K562 (cell line): Measurements from ENCODE around the gene FBXW11. TPM values are rescaled to one million over a fixed set of nuclear protein-coding genes. Genes with fewer than 3 reads are reported as not detected.

Source experiments
- ARNT ChIP-seq, 2 experiments: fragments of 450-650 bp; IDR thresholded peaks; 2 replicates each; pipeline ENCODE4 v1.6.1; 2016; ENCODE audit warnings: mild to moderate bottlenecking in 1 of 2
- C11orf30 ChIP-seq: fragments of 450-650 bp; IDR thresholded peaks from 2 replicates; pipeline ENCODE4 v1.6.1; 2016; ENCODE audit warnings: low read depth, mild to moderate bottlenecking
- CBFA2T2 ChIP-seq: fragments of 450-650 bp; conservative IDR thresholded peaks from 2 replicates; pipeline ENCODE4 v1.6.1; 2017; ENCODE audit warnings: mild to moderate bottlenecking
- DMBX1 ChIP-seq: fragments of 250-450 bp; sonication (Bioruptor Pico); IDR thresholded peaks from 2 replicates; pipeline ENCODE4 v1.8.0; 2022; ENCODE audit warnings: inconsistent platforms, mild to moderate bottlenecking, moderate library complexity, borderline replicate concordance
- FOXJ3 ChIP-seq: sonication (generic); formaldehyde crosslinking; IDR thresholded peaks from 2 replicates; pipeline ENCODE4 v1.4.0; 2020; ENCODE audit warnings: mild to moderate bottlenecking, missing genetic modification reagents
- GTF2E2 ChIP-seq: fragments of 200-800 bp; sonication (Bioruptor generic); IDR thresholded peaks from 2 replicates; pipeline ENCODE4 v1.6.1; 2016; ENCODE audit warnings: missing genetic modification characterization, missing compliant biosample characterization
- NCOA1 ChIP-seq: fragments of 450-650 bp; IDR thresholded peaks from 2 replicates; pipeline ENCODE4 v1.6.1; 2016; ENCODE audit warnings: low read depth
- POU5F1 ChIP-seq: fragments of 150-350 bp; IDR thresholded peaks from 2 replicates; pipeline ENCODE4 v1.6.1; 2014; ENCODE audit warnings: borderline replicate concordance, low read length, low read depth, mild to moderate bottlenecking; ENCODE audit not compliant: partially characterized antibody
- PTTG1 ChIP-seq: fragments of 450-650 bp; IDR thresholded peaks from 2 replicates; pipeline ENCODE4 v1.6.1; 2016; ENCODE audit warnings: low read depth, mild to moderate bottlenecking, missing genetic modification characterization, missing compliant biosample characterization
- RUNX1 ChIP-seq: sonication (generic); IDR thresholded peaks from 2 replicates; pipeline ENCODE4 v1.6.1; 2016; ENCODE audit warnings: antibody characterized with exemption, low read depth
- SUPT5H ChIP-seq: fragments of 450-650 bp; IDR thresholded peaks from 2 replicates; pipeline ENCODE4 v1.6.1; 2016
- TGIF2 ChIP-seq: sonication (generic); formaldehyde crosslinking; IDR thresholded peaks from 2 replicates; pipeline ENCODE4 v1.8.1; 2022; ENCODE audit warnings: mild to moderate bottlenecking, missing genetic modification reagents, moderate library complexity
- YY1 ChIP-seq, 3 experiments: IDR thresholded peaks; 2 replicates each; pipeline ENCODE4 v1.6.1; 2011; ENCODE audit warnings: low read length in 2 of 3, mild to moderate bottlenecking in 2 of 3, moderate library complexity in 2 of 3, borderline replicate concordance in 1 of 3, control low read depth in 1 of 3, low read depth in 1 of 3; ENCODE audit not compliant: insufficient read depth in 3 of 3, insufficient replicate concordance in 2 of 3, control insufficient read depth in 1 of 3, insufficient read length in 1 of 3; ENCODE audit errors: extremely low read depth in 1 of 3
- ZNF121 ChIP-seq: sonication (generic); formaldehyde crosslinking; conservative IDR thresholded peaks from 2 replicates; pipeline ENCODE4 v1.8.0; 2022; ENCODE audit warnings: missing genetic modification reagents
- ZNF311 ChIP-seq: fragments of 250-450 bp; sonication (Bioruptor Pico); IDR thresholded peaks from 2 replicates; pipeline ENCODE4 v1.4.0; 2020; ENCODE audit warnings: mild to moderate bottlenecking, moderate library complexity
- ZNF41 ChIP-seq: fragments of 250-450 bp; sonication (Bioruptor Pico); conservative IDR thresholded peaks from 2 replicates; pipeline ENCODE4 v1.4.0; 2020; ENCODE audit warnings: mild to moderate bottlenecking
- ZNF431 ChIP-seq: sonication (generic); formaldehyde crosslinking; IDR thresholded peaks from 2 replicates; pipeline ENCODE4 v1.8.0; 2022; ENCODE audit warnings: mild to moderate bottlenecking, missing genetic modification reagents
- polyA plus RNA-seq, 8 experiments: library from polyadenylated mRNA; depleted of rRNA in 4 of 8; stranded (reverse) in 5 of 8; unstranded in 3 of 8; fragments of >200 nt; fragmentation: Nextera tagmentation in 2 of 8; fragmentation: Illumina TruSeq in 1 of 8; extraction: Ambion mirVana in 2 of 8; extraction: Trizol in 1 of 8; gene quantifications; 2 replicates each; pipeline versions ENCODE4 v1.2.1 to v1.2.3, GENCODE V29; 2011 to 2014; ENCODE audit warnings: inconsistent platforms in 1 of 8, missing spikeins in 1 of 8
- total RNA-seq, 7 experiments: library from RNA; depleted of rRNA in 6 of 7; stranded (reverse); fragments of >200 nt in 6 of 7; fragmentation: Illumina TruSeq in 2 of 7; extraction: Trizol in 2 of 7; gene quantifications; 2 replicates each; pipeline versions ENCODE4 v1.2.1 to v1.2.3, GENCODE V29; 2011 to 2021; ENCODE audit warnings: low replicate concordance in 1 of 7
- TF ChIP-seq, protein P1 (sequence below): fragments of 450-650 bp; formaldehyde crosslinking; IDR thresholded peaks from 2 replicates; pipeline ENCODE4 v1.4.0; 2022; ENCODE audit warnings: missing genetic modification characterization
- TF ChIP-seq, protein P2 (sequence below): fragments of 450-650 bp; IDR thresholded peaks from one replicate; pipeline ENCODE4 v1.6.1; 2018; ENCODE audit warnings: mild to moderate bottlenecking, moderate library complexity; ENCODE audit not compliant: partially characterized antibody
- TF ChIP-seq, protein P3 (sequence below): fragments of 250-450 bp; sonication (Bioruptor Pico); IDR thresholded peaks from 2 replicates; pipeline ENCODE4 v1.8.0; 2021; ENCODE audit warnings: moderate library complexity, mild to moderate bottlenecking, inconsistent platforms
- TF ChIP-seq, protein P4 (sequence below): fragments of 250-450 bp; sonication (Bioruptor Pico); IDR thresholded peaks from 2 replicates; pipeline ENCODE4 v1.5.0; 2020; ENCODE audit warnings: mild to moderate bottlenecking, borderline replicate concordance
- TF ChIP-seq, protein P5 (sequence below): sonication (generic); formaldehyde crosslinking; IDR thresholded peaks from 2 replicates; pipeline ENCODE4 v1.9.0; 2022; ENCODE audit warnings: mild to moderate bottlenecking, missing genetic modification reagents

The FBXW11 gene
- total and polyA plus RNA-seq, 9 of the 15 experiments (the other 6 are each of a cell fraction or from before 2014, with no cell fraction given) = 3.0 to 28.6 (median 23.6) TPM

DNA sequence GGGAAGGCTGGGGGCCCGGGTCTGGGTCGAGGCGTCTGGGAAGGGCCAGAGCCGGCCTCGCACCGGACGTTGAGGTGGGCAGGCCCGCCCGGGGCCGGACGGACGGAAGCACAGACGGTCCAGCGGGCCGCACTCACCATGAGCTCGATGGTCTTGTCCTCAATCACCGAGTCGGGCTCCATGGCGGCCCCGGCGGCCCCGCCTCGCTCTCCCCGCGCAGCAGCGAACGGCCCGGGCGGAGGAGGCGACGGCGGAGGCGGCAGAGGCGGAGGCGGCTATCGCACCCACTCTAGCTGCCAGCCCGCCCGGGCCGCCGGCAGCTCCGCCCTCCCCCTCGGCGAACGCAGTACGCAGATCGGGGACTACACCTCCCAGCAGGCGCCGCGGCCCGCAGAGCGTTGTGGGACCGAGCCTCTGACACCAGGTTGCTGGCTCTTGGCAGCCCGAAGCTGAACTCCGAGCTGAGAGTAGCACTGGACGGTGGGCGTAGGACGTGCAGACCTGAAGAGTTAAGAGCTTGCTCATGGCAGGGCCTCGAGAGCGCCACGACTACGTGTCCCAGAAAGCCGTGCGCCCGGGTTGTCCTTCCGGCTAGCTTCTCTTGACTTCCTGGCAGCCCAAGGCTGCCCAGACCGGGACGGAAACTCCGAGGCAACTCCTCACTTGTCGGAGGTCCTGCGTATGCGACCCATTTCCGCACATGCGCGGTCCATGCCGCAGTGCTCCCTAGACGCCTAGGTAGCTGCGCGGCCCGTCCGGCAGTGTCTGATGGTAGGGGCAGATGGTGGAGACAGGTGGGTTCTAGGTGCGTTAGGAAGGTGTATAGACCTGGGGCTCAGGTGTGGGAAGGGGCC is at the start of gene FBXW11 (continued):
- TF ChIP-seq, protein P1, sequence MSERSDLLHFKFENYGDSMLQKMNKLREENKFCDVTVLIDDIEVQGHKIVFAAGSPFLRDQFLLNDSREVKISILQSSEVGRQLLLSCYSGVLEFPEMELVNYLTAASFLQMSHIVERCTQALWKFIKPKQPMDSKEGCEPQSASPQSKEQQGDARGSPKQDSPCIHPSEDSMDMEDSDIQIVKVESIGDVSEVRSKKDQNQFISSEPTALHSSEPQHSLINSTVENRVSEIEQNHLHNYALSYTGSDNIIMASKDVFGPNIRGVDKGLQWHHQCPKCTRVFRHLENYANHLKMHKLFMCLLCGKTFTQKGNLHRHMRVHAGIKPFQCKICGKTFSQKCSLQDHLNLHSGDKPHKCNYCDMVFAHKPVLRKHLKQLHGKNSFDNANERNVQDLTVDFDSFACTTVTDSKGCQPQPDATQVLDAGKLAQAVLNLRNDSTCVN (CRISPR knock-in tag) = peak; percentile 92; the same call in 1 of the 2 replicates
- TF ChIP-seq CBFA2T2 (no peak), ZNF311 (peak; percentile 77), RUNX1 (0 out of 2 replicates have a peak, but pooled peaks have one; percentile 14), ZNF41 (CRISPR knock-in tag) (0 out of 2 replicates have a peak, but pooled peaks have one; percentile 55), YY1 (IDR thresholded peaks at IDR 0.05; ENCODE audit: borderline replicate concordance in 1 of 3, control insufficient read depth in 1 of 3, extremely low read depth in 1 of 3, insufficient read depth in 3 of 3, insufficient read length in 1 of 3, insufficient replicate concordance in 2 of 3, low read depth in 1 of 3, low read length in 2 of 3) (peak in 2 of 3 experiments; percentile 40 to 71), DMBX1 (CRISPR knock-in tag) (peak; percentile 86; the same call in 1 of the 2 replicates), ZNF431 (CRISPR knock-in tag) (no peak), PTTG1 (no peak), NCOA1 (peak; percentile 90), TGIF2 (CRISPR knock-in tag) (no peak), ARNT (IDR thresholded peaks at IDR 0.05) (peak in 1 of 2 experiments; percentile 79; a peak in 1 of 4 replicates), FOXJ3 (CRISPR knock-in tag) (no peak), SUPT5H (peak; percentile 96), C11orf30 (peak; percentile 65), POU5F1 (no peak), GTF2E2 (tag) (no peak), ZNF121 (no peak)
- TF ChIP-seq, protein P2, sequence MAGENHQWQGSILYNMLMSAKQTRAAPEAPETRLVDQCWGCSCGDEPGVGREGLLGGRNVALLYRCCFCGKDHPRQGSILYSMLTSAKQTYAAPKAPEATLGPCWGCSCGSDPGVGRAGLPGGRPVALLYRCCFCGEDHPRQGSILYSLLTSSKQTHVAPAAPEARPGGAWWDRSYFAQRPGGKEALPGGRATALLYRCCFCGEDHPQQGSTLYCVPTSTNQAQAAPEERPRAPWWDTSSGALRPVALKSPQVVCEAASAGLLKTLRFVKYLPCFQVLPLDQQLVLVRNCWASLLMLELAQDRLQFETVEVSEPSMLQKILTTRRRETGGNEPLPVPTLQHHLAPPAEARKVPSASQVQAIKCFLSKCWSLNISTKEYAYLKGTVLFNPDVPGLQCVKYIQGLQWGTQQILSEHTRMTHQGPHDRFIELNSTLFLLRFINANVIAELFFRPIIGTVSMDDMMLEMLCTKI = no peak
- TF ChIP-seq, protein P3, sequence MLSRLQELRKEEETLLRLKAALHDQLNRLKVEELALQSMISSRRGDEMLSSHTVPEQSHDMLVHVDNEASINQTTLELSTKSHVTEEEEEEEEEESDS = no peak
- TF ChIP-seq, protein P4, sequence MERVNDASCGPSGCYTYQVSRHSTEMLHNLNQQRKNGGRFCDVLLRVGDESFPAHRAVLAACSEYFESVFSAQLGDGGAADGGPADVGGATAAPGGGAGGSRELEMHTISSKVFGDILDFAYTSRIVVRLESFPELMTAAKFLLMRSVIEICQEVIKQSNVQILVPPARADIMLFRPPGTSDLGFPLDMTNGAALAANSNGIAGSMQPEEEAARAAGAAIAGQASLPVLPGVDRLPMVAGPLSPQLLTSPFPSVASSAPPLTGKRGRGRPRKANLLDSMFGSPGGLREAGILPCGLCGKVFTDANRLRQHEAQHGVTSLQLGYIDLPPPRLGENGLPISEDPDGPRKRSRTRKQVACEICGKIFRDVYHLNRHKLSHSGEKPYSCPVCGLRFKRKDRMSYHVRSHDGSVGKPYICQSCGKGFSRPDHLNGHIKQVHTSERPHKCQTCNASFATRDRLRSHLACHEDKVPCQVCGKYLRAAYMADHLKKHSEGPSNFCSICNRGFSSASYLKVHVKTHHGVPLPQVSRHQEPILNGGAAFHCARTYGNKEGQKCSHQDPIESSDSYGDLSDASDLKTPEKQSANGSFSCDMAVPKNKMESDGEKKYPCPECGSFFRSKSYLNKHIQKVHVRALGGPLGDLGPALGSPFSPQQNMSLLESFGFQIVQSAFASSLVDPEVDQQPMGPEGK = no peak
- TF ChIP-seq, protein P5, sequence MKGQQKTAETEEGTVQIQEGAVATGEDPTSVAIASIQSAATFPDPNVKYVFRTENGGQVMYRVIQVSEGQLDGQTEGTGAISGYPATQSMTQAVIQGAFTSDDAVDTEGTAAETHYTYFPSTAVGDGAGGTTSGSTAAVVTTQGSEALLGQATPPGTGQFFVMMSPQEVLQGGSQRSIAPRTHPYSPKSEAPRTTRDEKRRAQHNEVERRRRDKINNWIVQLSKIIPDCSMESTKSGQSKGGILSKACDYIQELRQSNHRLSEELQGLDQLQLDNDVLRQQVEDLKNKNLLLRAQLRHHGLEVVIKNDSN (CRISPR knock-in tag) = no peak
